HuH-7.5 (cell line): ENCODE measurements around the gene LGALS7.
"Not testable (repeated sequence)": the region's sequence is repeated elsewhere in the genome, so short reads cannot be mapped to it uniquely, and the experiment has no call there.

ENCODE experiments used
- DNase-seq: peaks from one replicate; pipeline ENCODE4 v3.0.0; 2011; ENCODE audit warnings: low spot score

The LGALS7 gene

GRCh38 chr19:38799104-38799503, 25.8 kb upstream of the LGALS7 start:
- DNase-seq, result no peak

GRCh38 chr19:38797781-38798180, 24.5 kb upstream of the LGALS7 start:
- DNase-seq, result not testable (repeated sequence)

GRCh38 chr19:38796154-38796553, 22.8 kb upstream of the LGALS7 start:
- no peak for DNase-seq

DNA sequence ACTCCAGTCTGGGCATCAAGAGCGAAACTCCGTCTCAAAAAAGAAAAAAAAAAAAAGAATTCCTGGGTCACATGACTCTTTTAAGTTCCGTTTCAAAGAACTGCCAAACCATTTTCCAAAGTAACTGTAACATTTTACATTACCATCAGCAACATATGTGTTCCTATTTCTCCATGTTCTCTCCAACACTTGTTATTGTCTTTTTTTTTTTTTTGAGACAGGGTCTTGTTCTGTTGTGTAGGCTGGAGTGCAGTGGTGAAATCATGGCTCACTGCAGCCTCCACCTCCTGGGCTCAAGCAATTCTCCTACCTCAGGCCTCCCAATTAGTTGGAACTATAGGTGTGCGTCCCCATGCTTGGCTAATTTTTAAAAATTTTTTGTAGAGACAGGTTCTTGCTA, 22.2 kb upstream of the LGALS7 start:
- no peak for DNase-seq

GRCh38 chr19:38793671-38794070, 20.4 kb upstream of the LGALS7 start:
- DNase-seq, result no peak

DNA sequence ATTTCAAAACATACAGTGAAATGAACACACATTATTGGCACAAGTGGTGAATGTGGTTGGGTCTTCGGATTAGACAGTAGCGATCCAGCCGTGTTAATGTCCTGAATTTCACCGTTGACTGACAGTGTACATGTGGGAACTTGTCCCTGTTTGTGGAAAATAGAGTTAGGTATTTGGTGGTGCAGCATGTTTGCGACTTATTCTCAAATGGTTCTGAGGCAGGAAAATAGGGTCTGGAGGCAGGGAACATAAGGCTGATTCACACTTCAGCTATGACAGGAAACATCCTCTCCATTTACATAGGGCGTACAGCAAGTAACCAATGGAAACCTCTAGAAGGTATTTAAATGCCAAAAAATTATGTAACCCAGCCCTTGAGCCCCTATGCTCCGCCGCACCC, 19.9 kb upstream of the LGALS7 start:
- DNase-seq, result no peak

DNA sequence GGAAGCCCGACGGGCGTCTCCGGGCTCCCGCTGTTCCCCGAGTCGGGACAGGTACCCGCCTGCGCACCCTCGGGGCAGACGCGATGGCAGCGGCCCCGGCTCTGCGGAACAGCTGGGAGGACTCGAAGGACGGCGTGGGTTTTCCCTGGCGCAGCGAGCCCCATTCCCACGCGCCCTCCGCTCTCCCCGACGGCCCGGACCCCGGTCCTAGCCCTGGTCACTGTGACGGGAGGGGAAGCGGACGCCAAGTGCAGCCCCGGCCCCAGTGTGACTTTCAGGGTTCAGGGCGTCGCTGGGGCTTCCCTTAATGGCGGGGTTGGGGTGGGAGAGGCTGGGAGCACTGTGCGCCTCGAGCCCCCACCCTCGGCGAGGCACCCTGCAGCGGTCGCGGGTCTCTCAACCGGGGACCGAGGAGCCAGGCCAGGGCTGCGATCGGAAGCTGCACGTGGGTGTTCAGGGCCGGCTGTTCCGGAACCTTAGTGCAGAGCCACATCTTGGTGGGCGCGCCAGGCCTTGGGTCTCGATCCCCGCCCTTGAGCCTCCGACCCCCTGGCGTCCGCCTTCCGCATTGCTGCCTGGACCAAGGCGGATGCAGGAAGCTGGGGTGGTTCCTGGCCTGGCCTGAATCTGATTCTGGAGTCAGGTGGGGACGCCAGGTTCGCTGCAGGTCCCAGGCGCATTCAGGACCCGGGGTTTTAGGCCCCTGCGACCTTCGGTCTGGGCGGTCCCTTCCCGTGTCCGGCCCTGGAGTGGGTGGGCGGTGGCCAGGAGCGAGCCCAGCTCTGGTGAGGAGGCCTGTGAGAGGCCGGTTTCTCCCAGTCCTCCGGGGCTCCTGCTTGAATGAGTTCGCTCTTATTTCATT, 19.2 kb upstream of the LGALS7 start:
- peak; percentile 91 for DNase-seq

DNA sequence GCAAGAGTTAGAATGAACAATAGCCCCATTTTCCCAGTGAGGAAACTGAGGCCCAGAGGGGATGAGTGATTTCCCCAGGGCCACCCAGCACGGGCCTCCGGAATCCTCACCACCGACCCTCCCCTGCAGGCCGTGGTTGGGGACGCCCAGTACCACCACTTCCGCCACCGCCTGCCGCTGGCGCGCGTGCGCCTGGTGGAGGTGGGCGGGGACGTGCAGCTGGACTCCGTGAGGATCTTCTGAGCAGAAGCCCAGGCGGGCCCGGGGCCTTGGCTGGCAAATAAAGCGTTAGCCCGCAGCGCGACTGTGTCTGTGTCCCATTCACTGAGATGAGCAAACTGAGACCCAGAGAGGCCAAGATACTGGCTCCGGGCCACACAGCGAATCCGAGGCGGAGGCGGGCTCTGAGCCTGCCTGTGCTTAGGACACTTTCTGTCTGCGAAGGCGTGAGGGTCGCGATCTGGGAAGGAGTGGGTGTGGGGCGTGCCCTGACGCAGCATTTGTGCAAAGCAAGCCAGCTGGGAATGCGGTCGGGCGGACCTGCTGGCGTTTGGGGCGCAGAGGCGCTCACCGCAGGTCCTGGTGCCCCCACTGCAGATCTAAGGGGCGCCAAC, 18.2 kb upstream of the LGALS7 start:
- DNase-seq, result not testable (repeated sequence)

DNA sequence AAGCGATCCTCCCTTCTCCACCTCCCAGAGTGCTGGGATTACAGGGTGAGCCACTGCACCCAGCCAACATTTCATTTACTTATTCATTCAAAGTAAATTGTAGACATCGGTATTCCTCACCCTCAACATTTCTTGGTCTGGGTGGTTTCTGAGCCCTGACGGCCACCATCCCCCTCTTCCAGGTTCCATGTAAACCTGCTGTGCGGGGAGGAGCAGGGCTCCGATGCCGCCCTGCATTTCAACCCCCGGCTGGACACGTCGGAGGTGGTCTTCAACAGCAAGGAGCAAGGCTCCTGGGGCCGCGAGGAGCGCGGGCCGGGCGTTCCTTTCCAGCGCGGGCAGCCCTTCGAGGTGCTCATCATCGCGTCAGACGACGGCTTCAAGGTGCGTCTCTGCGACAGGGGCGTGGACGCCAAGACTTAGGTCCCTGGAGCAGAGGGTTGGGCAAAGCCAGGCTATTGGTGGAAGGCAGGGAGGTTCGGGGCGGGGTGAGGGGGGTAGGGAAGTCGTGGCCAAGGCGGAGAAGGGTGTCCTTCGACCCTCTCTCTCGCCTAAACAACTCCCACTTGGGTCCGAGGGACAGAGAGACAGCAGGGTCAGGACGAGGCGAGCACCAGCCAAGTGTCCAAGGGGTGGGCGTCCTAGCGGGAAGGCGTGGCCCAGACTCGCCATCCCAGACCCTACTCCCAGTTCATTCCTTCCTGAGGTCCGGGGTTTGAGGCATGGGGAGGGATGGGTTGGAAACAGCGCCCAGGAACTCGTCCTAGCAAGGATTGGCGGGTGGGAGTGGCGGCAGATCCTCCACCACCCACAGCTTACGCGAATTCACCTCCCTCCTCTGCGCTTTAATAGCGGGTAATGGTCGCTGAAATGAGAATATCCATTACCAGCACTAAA, 17.4 kb upstream of the LGALS7 start:
- not testable (repeated sequence) for DNase-seq

- DNase-seq, result no peak
Measured at GRCh38 chr19:38788478-38789243, 15.3 kb upstream of the LGALS7 start, which contains the start of gene LGALS7B. TSS of gene LGALS7B (plus strand) at chr19:38789200. CDS start at chr19:38789227, 27 bp downstream.

GRCh38 chr19:38786572-38787265, 13.4 kb upstream of the LGALS7 start:
- no peak for DNase-seq

GRCh38 chr19:38786061-38786460, 12.7 kb upstream of the LGALS7 start:
- not testable (repeated sequence) for DNase-seq

- DNase-seq, result no peak
Measured at GRCh38 chr19:38785187-38785699, 11.9 kb upstream of the LGALS7 start.

DNA sequence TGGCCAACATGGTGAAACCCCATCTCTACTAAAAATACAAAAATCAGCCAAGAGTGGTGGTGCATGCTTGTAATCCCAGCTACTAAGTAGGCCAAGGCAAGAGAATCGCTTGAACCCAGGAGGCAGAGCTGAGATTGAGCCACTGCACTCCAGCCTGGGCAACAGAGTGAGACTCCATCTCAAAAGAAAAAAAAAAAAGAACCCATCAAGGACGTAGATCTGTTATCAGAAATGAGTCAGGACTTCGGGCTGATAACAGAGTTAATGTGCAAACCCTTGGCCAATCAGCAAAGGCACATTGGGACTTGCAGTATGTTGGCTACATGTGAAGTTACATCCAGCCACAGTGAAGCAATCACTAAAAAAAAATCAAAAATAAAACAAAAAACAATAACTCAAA, 10.9 kb upstream of the LGALS7 start:
- no peak for DNase-seq

DNA sequence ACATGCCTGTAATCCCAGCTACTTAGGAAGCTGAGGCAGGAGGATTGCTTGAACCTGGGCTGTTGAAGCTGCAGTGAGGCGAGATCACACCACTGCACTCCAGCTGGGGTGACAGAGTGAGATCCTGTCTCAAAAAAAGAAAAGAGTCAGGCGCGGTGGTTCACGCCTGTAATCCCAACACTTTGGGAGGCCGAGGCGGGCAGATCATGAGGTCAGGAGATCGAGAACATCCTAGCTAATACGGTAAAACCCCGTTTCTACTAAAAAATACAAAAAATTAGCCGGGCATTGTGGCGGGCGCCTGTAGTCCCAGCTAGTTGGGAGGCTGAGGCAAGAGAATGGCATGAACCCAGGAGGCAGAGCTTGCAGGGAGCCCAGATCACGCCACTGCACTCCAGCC, 8.9 kb upstream of the LGALS7 start:
- DNase-seq, result not testable (repeated sequence)

- DNase-seq, result no peak
Measured at GRCh38 chr19:38781058-38781457, 7.7 kb upstream of the LGALS7 start.

DNA sequence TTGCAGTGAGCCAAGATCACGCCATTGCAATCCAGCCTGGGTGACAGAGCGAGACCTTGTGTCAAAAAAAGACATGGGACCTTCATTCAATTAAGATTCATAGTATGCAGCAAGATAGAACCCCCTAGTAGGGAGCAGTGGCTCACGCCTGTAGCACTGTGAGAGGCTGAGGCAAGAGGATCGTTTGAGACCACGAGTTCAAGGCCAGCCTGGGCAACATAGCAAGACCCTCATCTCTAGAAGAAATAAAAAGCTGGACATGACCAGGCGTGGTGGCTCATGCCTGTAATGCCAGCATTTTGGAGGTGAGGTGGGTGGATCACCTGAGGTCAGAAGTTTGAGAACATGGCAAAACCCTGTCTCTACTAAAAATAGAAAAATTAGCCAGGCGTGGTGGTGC, 7.1 kb upstream of the LGALS7 start:
- DNase-seq, result no peak

DNA sequence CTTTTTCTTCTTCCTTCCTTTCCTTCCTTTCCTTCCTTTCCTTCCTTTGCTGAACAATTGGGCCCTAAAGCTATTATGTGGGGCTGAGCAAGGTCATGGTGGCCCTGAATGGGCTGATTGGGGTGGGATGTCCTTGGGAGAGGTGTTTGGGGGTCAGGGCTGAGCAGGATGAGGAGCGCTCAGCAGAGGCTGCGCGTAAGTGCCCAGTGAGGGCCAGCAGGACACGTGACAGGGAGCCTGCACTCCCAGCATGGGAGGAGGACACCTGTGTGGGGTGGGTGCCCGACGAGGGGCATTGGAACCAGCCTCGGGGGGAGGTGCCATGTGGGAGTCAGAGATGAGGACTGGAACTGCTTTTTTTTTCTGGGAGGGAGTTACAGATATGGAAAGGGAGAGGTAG, 5.4 kb upstream of the LGALS7 start:
- no peak for DNase-seq

DNA sequence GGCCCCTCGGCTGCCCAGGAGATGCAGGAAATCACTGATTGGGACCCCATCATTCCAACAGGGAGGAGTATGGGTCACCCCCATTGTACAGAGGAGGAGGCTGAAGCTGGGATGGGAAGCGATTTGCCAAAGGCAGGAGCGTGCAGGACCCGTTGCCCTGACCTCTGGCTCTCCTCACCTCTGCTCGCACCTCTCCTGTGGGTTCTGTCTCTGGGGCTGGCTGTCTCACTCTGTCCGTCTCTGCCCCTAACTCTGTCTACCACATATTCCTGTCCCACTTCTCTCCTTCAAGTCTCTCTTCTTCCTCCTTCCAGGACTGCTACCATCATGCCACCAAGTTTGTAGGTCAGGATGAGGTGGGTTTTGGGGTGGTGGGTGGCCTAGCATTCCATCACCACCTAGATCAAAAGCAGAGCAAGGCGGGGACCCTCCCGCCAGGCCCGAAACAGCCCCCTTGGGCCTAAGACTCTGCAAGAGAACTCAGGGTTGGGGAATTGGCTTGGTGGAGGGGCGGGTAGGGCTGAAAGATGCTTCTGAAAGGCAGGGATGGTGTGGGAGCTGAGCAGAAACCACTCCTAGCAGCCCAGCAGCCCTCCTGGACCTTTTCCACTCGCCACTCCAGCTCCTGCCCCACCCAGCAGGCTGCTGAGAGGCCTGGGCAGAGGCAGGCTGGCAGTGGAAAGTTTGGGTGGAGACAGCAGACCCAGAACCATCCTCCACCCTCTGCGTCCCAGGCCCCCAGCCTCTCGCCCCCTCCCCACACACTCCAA, 1.0 kb upstream of the LGALS7 start:
- DNase-seq, result no peak

GRCh38 chr19:38771569-38771968, 1.7 kb downstream of the LGALS7 start:
- DNase-seq, result not testable (repeated sequence)
